Retinal pigment epithelial cell (primary cell): ENCODE data around the gene BANP.
"Not testable (repeated sequence)": the region's sequence is repeated elsewhere in the genome, so short reads cannot be mapped to it uniquely, and the experiment has no call there.

Experiments
- DNase-seq: peaks from one replicate; pipeline ENCODE4 v3.0.0-alpha.2; 2010; ENCODE audit warnings: low read depth
- H3K4me3 ChIP-seq: 2 replicates; pipeline ENCODE4 v1.5.1; 2011; ENCODE audit warnings: mild to moderate bottlenecking, low read length, control low read depth, moderate library complexity
- TF ChIP-seq, protein P1 (sequence below): conservative IDR thresholded peaks from 2 replicates; pipeline ENCODE4 v1.5.1; 2011; ENCODE audit warnings: low read depth, low read length, control low read depth, inconsistent platforms

The BANP gene

DNA sequence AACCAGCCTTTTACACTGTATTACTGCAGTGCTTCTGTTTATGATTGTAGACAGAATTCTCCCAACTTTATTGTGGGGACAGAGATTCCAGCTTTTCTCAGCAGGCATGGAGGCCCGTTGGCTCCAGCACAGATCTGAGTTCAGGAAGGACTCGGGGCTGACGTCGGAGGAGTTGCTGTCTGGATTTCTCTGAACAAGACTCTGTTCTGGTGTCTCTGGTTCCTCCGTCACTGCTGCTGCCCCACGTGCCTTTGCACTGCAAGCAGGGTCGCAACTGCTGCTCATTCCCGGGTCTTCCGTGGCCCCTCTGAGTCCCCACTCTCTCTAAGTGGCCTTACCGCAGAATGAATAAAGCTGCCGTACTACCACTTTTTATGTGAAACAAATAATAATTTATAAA, 88.4 kb downstream of the BANP start:
- TF ChIP-seq, protein P1, sequence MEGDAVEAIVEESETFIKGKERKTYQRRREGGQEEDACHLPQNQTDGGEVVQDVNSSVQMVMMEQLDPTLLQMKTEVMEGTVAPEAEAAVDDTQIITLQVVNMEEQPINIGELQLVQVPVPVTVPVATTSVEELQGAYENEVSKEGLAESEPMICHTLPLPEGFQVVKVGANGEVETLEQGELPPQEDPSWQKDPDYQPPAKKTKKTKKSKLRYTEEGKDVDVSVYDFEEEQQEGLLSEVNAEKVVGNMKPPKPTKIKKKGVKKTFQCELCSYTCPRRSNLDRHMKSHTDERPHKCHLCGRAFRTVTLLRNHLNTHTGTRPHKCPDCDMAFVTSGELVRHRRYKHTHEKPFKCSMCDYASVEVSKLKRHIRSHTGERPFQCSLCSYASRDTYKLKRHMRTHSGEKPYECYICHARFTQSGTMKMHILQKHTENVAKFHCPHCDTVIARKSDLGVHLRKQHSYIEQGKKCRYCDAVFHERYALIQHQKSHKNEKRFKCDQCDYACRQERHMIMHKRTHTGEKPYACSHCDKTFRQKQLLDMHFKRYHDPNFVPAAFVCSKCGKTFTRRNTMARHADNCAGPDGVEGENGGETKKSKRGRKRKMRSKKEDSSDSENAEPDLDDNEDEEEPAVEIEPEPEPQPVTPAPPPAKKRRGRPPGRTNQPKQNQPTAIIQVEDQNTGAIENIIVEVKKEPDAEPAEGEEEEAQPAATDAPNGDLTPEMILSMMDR = no peak
- no peak overlapping the region for H3K4me3 ChIP-seq
- no peak for DNase-seq

DNA sequence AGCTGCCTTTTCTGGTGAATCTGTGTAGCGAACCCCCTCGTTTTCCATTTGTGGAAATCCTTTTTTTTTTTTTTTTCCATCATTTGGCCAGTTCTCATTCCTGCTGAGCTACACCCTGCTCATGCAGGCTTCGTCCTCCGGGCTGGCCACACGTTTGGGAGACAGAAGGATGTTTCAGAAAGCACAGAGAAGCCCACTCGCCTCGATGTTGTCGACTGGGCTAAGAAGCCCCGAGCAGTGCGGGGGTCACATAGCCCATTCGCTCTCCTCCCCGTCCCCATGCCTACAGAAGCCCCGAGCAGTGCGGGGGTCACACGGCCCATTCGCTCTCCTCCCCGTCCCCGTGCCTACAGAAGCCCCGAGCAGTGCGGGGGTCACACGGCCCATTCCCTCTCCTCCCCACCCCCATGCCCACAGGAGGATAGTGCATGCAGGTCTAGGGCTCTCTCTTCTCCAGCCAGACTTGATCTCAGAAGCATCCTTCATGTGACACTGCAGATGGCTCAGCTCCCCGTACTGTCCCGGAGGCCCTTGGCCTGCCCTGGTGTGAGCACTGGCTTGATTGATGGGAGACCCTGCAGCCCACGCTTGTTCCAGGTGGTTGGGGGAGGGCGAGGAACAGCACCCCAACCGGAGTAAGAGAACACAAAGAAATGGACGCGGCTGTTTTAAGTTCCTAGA, 89.1 kb downstream of the BANP start:
- not testable (repeated sequence) for H3K4me3 ChIP-seq, DNase-seq

DNA sequence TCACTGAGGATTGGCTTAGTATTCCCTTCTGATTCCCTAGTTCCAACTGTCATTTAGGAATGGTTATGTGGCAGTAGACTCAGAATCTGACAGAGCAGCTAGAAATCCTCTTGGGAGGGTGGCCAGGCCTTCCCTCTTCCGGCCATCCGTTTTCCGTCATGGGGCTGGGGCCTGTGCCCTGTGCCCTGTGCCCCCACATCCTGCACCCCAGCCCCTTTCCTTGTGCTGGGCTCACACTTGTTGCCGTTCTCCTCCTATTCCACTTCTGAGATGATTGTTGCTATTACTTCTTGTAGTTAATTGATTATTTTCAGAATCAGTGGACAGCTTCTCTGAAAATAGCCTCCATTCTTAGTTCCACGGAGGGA, 89.6 kb downstream of the BANP start:
- not testable (repeated sequence) for H3K4me3 ChIP-seq, DNase-seq

DNA sequence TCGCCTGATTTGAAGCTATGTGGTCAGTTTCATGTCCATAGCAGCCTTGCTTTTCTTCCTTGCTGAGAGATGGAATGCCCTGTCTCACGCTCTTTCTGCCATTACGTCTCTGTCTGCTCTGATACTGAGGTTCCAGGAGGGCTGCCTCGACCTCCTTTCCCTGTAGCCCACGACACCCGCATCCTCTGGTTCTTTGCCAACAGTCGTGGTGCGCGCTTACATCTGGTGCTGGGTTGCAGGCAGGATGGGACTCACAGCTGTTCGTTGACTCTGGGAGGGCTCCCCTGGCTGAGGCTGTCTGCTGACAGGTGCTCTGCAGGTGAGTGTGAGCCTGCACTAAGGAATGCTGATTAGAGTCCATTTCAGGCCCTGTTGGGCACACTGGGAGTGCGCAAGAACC, 90.3 kb downstream of the BANP start:
- not testable (repeated sequence) for H3K4me3 ChIP-seq, DNase-seq

DNA sequence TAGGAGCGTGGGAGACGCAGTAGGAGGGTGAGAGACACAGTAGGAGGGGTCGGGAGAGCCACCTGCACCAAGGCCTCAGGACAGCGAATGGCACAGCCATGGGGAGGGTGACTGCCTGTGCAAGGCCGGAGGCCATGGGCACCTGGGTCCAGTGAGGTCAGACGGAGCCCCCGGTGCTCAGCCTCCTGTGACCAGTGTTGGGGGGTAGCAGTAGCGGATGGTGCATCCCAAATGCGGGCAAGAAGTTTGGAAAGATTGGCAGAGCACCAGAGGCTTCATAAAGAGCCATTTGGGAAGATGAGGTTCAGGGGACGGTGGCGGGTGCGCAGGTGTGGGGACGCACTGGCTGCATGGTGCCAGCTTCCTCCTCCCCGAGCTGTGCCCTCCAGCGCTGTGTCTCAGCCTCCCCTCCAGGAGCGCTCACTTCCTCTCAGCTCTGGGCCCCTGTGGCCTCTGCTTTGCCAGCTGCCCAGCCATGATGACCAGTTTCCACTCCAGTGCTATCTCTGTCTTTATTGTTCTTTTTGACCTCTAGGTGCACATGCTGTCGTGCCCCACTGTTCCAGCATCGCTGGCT, 90.8 kb downstream of the BANP start:
- DNase-seq, H3K4me3 ChIP-seq: not testable (repeated sequence)

DNA sequence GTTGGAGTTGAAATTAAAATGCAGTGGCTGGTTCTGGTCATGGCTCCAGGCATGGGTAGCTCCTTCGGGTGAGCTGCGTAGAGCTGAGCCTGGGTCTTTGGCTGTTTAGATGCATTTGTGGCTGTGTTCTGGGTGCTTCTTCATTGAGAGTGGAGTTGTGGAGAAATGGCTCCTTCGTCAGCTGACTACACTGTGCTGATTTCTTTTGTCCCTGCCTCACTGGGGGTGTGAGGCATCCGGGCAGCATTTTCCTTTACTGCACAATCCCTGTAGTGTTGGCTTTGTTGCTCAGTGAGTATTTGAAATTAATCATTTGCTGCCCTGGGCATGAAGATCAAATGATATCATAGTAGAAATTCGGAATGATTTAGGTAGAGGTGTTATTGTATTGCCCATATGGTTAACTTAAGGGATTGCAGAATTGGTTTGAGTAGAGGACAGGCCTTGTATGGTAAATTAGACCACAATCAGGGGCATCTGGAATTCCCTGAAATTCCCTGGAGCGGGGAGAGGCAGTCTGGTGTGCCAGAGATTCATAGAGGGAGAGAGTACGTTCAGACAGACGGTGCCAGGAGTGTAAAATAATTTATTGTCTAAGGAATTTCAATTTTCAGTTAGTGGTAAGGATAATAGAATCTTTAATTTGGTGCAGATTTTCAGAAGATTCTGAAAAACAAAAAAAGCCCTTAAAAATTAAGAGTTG, 92.1 kb downstream of the BANP start:
- not testable (repeated sequence) for DNase-seq, H3K4me3 ChIP-seq

DNA sequence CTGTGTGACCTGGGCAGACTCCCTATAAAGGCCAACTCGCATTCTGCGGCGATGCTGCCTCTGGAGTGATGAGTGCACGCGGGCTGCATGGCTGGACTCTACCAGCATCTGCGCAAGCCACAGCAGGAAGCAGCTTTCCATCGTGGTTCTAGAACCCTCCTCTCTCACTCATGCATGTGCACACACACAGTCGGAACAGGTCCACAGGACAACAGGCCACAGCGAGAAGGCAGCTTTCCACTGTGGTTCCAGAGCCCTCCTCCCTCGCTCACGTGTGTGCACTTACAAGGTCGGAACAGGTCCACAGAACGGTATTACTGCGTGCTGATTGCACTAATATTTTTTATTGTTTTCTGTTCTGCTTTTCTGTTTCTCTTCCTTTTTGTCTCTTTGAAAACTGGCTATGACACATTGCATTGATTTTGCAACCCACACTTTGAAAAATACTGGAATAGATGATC, 92.9 kb downstream of the BANP start:
- not testable (repeated sequence) for H3K4me3 ChIP-seq, DNase-seq

DNA sequence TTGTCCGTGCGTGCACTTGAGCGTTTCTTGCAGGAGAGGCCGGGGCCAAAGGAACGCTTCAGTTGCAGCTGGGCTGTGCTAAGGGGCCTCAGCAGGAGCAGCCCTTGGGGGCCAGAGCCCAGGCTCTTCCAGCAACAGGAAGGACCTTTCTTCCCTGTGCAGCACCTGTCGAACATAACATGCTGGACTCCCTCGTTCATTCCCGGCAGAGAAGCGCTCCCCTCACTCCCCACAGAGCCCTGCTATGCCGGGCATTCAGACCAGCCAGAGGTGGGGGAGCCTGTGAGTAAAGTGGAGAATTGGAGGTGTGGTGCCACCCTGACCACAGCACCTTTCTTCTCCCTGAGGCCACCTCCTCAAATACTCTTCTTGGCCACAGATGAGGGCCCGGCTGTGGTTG, 94.1 kb downstream of the BANP start:
- not testable (repeated sequence) for H3K4me3 ChIP-seq, DNase-seq

DNA sequence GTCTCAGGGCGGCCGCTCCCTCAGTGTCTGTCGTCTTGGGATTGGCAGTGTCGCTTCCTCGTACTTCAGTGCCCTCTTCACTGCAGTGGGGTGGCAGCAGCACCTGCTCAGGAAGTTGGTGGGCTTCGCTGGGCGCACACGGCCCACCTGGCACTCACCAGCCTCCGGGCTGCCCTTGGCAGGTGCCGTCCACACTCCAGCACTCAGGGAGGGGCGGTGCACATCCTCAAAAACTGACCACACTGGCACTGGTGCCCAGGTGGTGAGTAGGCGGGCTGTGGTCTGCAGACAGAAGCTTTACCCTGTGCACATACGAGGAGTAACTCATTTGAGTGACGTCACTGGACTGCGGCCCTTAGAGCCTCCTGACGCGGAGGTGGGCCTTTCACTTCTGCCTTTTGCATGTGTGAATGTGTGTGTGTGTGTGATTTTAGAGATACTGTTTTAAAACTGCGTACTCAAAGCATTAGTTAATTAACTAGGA, 94.6 kb downstream of the BANP start:
- no peak overlapping the region for H3K4me3 ChIP-seq
- DNase-seq = no peak
- TF ChIP-seq, protein P1 = no peak

DNA sequence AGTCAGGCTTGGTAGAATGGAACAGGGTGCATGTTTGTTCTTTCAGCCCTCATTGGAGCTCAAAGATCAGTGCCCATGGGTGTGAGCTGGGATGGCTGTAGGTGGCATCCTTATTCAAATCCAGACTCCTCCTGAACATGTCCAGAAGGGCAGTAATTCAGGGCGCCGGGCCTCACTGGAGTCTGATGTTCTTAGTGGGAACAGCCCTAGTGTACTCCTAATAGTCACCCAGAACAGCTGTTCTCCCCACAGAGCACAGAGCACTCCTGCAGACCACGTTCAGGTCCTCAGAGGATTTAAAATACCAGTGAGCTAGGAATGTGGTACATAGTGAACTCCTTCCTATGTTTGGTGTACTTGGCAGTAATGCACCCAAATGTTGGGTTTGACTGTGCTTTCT, 96.2 kb downstream of the BANP start:
- H3K4me3 ChIP-seq = no peak overlapping the region
- no peak for DNase-seq
- TF ChIP-seq, protein P1 = no peak

DNA sequence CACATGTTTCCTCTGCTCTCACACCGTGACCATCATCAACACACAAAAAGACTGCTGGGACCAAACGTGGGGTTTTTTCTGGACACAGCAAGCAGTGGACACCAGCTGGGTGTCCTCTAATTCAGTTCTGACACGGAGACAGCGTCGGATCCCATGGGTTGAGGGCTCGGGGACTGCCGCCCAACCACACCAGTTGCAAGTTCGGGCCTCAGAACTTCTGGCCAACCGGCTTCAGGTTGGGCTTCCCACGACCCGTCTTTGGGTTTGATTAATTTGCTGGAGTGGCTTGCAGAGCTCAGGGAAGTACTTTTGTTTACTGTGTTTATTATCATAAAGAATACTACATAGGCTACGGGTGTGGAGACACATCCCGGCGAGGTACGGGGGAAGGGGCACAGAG, 97.8 kb downstream of the BANP start:
- TF ChIP-seq, protein P1 = no peak
- H3K4me3 ChIP-seq = no peak overlapping the region
- DNase-seq = no peak
